Testis (tissue), 2 donors: ENCODE data around the gene UBAC2.

Experiments
- POLR2A ChIP-seq: fragments of 450-650 bp; IDR thresholded peaks from one replicate; pipeline ENCODE4 v1.6.1; 2017; ENCODE audit warnings: antibody characterized with exemption, mild to moderate bottlenecking, moderate library complexity
- TF ChIP-seq, protein P1 (sequence below), 3 experiments: fragments of 450-650 bp in 2 of 3; fragments of 200-600 bp in 1 of 3; sonication (generic) in 1 of 3; IDR thresholded peaks; one replicate each; pipeline ENCODE4 v1.5.1; 2016 to 2019; ENCODE audit warnings: antibody characterized with exemption in 3 of 3, mild to moderate bottlenecking in 2 of 3, moderate library complexity in 1 of 3

DNA sequence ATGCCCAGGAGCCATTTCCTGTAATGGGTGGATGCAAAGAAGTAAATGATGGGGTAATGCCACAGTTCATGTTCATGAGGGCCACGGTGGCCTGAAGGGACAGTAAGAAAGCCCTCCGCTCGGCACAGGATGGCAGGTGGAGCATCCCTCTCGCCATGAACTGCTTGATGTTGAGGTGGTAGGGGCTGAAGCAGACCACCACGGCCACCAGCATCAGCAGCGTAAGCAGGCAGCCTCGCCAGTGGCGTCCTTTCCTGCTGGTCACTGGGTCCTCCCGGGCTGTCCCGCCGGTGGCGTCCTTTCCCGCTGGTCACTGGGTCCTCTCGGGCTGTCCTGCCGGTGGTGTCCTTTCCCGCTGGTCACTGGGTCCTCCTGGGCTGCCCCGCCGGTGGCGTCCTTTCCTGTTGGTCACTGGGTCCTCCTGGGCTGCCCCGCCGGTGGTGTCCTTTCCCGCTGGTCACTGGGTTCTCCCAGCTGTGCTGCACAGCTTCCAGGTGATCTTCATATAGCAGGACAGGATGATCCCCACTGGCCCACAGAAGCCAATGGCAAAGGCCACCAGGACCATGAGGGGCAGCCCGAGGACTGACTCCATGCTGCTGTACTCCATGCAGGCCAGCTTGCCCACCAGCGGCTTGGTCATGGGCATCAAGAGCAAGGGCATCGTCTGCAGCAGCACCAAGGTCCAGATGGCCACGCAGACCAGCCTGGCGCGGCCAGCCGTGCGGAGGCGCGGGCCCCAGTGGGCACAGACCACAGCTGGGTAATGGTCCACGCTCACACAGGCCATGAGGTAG is 207.4 kb downstream of the UBAC2 start:
- TF ChIP-seq, protein P1, sequence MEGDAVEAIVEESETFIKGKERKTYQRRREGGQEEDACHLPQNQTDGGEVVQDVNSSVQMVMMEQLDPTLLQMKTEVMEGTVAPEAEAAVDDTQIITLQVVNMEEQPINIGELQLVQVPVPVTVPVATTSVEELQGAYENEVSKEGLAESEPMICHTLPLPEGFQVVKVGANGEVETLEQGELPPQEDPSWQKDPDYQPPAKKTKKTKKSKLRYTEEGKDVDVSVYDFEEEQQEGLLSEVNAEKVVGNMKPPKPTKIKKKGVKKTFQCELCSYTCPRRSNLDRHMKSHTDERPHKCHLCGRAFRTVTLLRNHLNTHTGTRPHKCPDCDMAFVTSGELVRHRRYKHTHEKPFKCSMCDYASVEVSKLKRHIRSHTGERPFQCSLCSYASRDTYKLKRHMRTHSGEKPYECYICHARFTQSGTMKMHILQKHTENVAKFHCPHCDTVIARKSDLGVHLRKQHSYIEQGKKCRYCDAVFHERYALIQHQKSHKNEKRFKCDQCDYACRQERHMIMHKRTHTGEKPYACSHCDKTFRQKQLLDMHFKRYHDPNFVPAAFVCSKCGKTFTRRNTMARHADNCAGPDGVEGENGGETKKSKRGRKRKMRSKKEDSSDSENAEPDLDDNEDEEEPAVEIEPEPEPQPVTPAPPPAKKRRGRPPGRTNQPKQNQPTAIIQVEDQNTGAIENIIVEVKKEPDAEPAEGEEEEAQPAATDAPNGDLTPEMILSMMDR (IDR thresholded peaks at IDR 0.05), result no peak
- TF ChIP-seq POLR2A, result no peak
